CD8-positive, alpha-beta memory T cell (primary cell): ENCODE measurements around the gene MYL3. TPM values are rescaled to one million over a fixed set of nuclear protein-coding genes. Genes with fewer than 3 reads are reported as not detected.

Experiments
- CTCF ChIA-PET: fragments of 350-600 bp; sonication (Branson Sonifier 250); formaldehyde crosslinking; loops from one replicate; lab custom pipeline; 2021; ENCODE audit warnings: antibody characterized with exemption; lab: Charles Lee
- POLR2A ChIA-PET: fragments of 350-600 bp; sonication (Branson Sonifier 250); formaldehyde crosslinking; loops from one replicate; lab custom pipeline; 2021; ENCODE audit warnings: antibody characterized with exemption; lab: Charles Lee
- DNase-seq, 5 donors: peaks; one replicate each; pipeline versions ENCODE4 v3.0.0 to v3.0.0-alpha.2; 2020 to 2022; ENCODE audit warnings: mixed read lengths in 1 of 5
- H3K27ac ChIP-seq: one replicate; pipeline ENCODE4 v1.7.0; 2013; ENCODE audit warnings: low read depth, mild to moderate bottlenecking, low read length, moderate library complexity
- H3K27me3 ChIP-seq: 2 replicates; pipeline ENCODE4 v1.7.0; 2013; ENCODE audit warnings: low read length, mild to moderate bottlenecking; ENCODE audit not compliant: insufficient read depth, poor library complexity, severe bottlenecking
- H3K36me3 ChIP-seq: 2 replicates; pipeline ENCODE4 v1.7.0; 2013; ENCODE audit warnings: mild to moderate bottlenecking, low read length, moderate library complexity; ENCODE audit not compliant: insufficient read depth
- H3K4me1 ChIP-seq: 2 replicates; pipeline ENCODE4 v1.7.0; 2013; ENCODE audit warnings: mild to moderate bottlenecking, low read length, moderate library complexity; ENCODE audit not compliant: insufficient read depth
- H3K4me3 ChIP-seq: 2 replicates; pipeline ENCODE4 v1.7.0; 2013; ENCODE audit warnings: mild to moderate bottlenecking, low read length
- H3K9me3 ChIP-seq: 2 replicates; pipeline ENCODE4 v1.7.0; 2013; ENCODE audit warnings: mild to moderate bottlenecking, low read length
- H3K27ac Mint-ChIP-seq, 8 donors: one replicate each; pipeline ENCODE4 v1.8.0; 2020 to 2021; ENCODE audit warnings: mixed read lengths in 8 of 8, mild to moderate bottlenecking in 6 of 8, inconsistent platforms in 3 of 8, moderate library complexity in 3 of 8
- H3K27me3 Mint-ChIP-seq, 2 donors: one replicate each; pipeline ENCODE4 v1.8.0; 2020 to 2021; ENCODE audit warnings: mixed read lengths in 2 of 2, mild to moderate bottlenecking in 1 of 2, moderate library complexity in 1 of 2
- H3K36me3 Mint-ChIP-seq, 3 donors: one replicate each; pipeline ENCODE4 v1.8.0; 2020 to 2021; ENCODE audit warnings: mixed read lengths in 3 of 3, inconsistent platforms in 1 of 3, mild to moderate bottlenecking in 1 of 3
- H3K4me1 Mint-ChIP-seq, 3 donors: one replicate each; pipeline ENCODE4 v1.8.0; 2020 to 2021; ENCODE audit warnings: mixed read lengths in 3 of 3, inconsistent platforms in 1 of 3, mild to moderate bottlenecking in 1 of 3
- H3K4me3 Mint-ChIP-seq, 7 donors: one replicate each; pipeline ENCODE4 v1.8.0; 2020 to 2021; ENCODE audit warnings: mixed read lengths in 7 of 7, mild to moderate bottlenecking in 6 of 7, moderate library complexity in 4 of 7, inconsistent platforms in 2 of 7
- H3K9me3 Mint-ChIP-seq, 5 donors: one replicate each; pipeline ENCODE4 v1.8.0; 2020 to 2022; ENCODE audit warnings: mixed read lengths in 5 of 5, mild to moderate bottlenecking in 3 of 5, moderate library complexity in 2 of 5, inconsistent platforms in 1 of 5
- polyA plus RNA-seq: library from polyadenylated mRNA; unstranded; fragments of 300-500 nt; fragmentation: Illumina TruSeq; gene quantifications from one replicate; pipeline ENCODE4 v1.2.3, GENCODE V29; 2021
- total RNA-seq, 2 experiments: library from RNA; stranded (reverse); gene quantifications; one replicate each; pipeline ENCODE4 v1.2.3, GENCODE V29; 2021

Gene MYL3
- total and polyA plus RNA-seq, 3 experiments from 2014 or later = not detected

DNA sequence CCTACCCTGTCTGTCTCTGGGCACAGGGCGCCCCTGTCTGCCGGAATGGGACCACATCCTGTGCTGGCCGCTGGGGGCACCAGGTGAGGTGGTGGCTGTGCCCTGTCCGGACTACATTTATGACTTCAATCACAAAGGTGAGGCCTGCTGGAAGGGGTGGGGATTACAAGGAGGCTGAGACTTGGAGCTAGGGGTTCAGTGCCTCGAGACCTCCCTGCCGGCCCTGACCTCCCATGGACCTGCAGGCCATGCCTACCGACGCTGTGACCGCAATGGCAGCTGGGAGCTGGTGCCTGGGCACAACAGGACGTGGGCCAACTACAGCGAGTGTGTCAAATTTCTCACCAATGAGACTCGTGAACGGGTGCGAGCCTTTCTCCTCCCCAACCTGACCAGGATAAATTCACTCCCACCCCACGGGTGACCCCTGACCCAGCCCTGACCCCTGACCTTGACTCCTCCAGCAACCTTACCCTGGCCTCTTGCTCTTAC, 34.6 kb upstream of the MYL3 start:
- H3K27ac Mint-ChIP-seq = no peak overlapping the region
- no peaks in the 10 kb centered on the region for H3K9me3 Mint-ChIP-seq
- no peaks in the 10 kb centered on the region for H3K36me3 Mint-ChIP-seq
- no peaks in the 10 kb centered on the region for H3K9me3 ChIP-seq
- H3K4me3 Mint-ChIP-seq = no peak overlapping the region
- H3K27ac ChIP-seq = no peak overlapping the region
- CTCF ChIA-PET = no interaction called here
- peaks cover 5% of the 10 kb centered on the region for H3K27me3 ChIP-seq
- H3K27me3 Mint-ChIP-seq = peaks cover 22 to 38% of the 10 kb centered on the region in 2 donors
- POLR2A ChIA-PET = no interaction called here
- peaks cover 6 to 18% (median 10%) of the 10 kb centered on the region in 3 donors for H3K4me1 Mint-ChIP-seq
- H3K4me3 ChIP-seq = no peak overlapping the region
- H3K36me3 ChIP-seq = no peaks in the 10 kb centered on the region
- DNase-seq = peak in 1 of 5 donors; percentile 34
- H3K4me1 ChIP-seq = no peaks in the 10 kb centered on the region

DNA sequence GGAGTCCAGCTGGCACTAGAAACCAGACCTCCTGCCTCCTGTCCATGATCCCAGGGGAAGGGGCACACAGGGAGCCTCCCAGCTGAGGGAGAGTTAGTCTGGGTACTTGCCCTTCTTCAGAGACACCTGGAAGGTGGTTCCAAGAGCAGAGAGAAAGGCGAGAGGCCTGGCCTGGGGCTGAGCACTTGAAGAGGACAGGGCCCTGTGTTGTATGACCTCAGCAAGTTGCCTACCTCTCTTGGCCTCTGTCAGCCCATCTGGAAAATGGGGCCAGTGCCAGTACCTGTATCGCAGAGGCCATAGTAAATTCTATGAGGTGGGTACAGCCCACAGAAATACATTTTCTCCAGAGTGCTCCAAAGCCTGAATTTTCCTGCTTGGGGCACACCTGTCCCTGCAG, 33.8 kb upstream of the MYL3 start:
- Histone ChIP-seq H3K36me3 (no peaks in the 10 kb centered on the region), H3K9me3 (no peaks in the 10 kb centered on the region), H3K27me3 (peaks cover 8% of the 10 kb centered on the region), H3K4me3 (no peak overlapping the region), H3K4me1 (no peaks in the 10 kb centered on the region), H3K27ac (no peak overlapping the region)
- Mint-ChIP-seq H3K36me3 (no peaks in the 10 kb centered on the region), H3K9me3 (no peaks in the 10 kb centered on the region), H3K27me3 (peaks cover 26 to 44% of the 10 kb centered on the region in 2 donors), H3K4me1 (peaks cover 10 to 25% (median 10%) of the 10 kb centered on the region in 3 donors), H3K27ac (no peak overlapping the region), H3K4me3 (no peak overlapping the region)
- ChIA-PET CTCF (interaction anchor here (3.6 kb wide), 1 partner anchor 30 kb away, joined by 18 read pairs; no protein-coding TSS in a partner anchor), POLR2A (no interaction called here)
- peak in 1 of 5 donors; percentile 24 for DNase-seq

DNA sequence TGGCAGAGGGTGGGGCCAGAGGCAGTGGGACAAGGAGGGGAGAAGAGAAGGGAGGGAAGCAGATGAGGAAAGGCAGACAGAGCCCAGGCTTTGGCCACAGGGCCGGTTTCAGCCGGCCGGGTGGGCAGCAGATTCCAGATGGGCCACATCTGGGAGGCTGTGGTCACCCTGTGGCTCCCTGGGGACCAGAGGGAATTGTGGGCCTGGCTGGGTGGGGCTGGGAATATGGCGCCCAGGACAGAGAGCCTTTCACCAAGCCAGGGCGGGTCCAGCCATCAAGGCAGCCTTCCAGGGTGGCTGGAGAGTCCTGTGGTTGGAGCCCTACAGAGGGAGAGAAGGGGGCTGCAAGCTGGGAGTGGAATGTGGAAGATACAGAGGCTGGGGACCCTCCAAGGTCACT, 33.1 kb upstream of the MYL3 start:
- Histone ChIP-seq H3K4me1 (no peaks in the 10 kb centered on the region), H3K27ac (no peak overlapping the region), H3K27me3 (peaks cover 13% of the 10 kb centered on the region), H3K36me3 (no peaks in the 10 kb centered on the region), H3K4me3 (no peak overlapping the region), H3K9me3 (no peaks in the 10 kb centered on the region)
- Mint-ChIP-seq H3K27ac (no peak overlapping the region), H3K4me3 (no peak overlapping the region), H3K27me3 (peaks cover 32 to 50% of the 10 kb centered on the region in 2 donors), H3K4me1 (peaks cover 10 to 31% (median 13%) of the 10 kb centered on the region in 3 donors), H3K9me3 (no peaks in the 10 kb centered on the region), H3K36me3 (no peaks in the 10 kb centered on the region)
- CTCF ChIA-PET = interaction anchor here (1.0 to 3.6 kb wide), 8 partner anchors 10 to 194 kb away, joined by 3 to 18 read pairs (median 8); partner anchors contain the start of gene NBEAL2
- DNase-seq = peak in 1 of 5 donors; percentile 25
- POLR2A ChIA-PET = no interaction called here

DNA sequence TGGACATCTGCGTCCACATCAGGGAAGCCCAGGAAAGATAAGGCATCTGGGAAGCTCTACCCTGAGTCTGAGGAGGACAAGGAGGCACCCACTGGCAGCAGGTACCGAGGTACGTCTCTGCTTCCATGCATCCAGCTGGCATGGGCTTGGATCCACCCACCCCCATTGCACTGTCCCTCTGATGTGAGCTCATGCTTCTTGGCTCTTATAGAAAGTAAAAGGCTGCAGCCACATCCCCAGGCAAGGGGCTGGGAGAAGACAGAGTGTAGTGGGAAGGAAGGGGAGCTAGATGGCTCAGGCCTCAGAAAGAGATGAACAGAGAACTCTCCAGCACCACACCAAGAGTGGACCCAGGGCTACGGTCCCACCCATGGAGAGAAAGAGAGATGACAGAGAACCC, 32.5 kb upstream of the MYL3 start:
- Mint-ChIP-seq H3K27me3 (peaks cover 38 to 56% of the 10 kb centered on the region in 2 donors), H3K36me3 (no peaks in the 10 kb centered on the region), H3K27ac (no peak overlapping the region), H3K4me1 (peaks cover 10 to 32% (median 14%) of the 10 kb centered on the region in 3 donors), H3K4me3 (no peak overlapping the region), H3K9me3 (no peaks in the 10 kb centered on the region)
- Histone ChIP-seq H3K4me3 (no peak overlapping the region), H3K27me3 (peaks cover 17% of the 10 kb centered on the region), H3K9me3 (no peaks in the 10 kb centered on the region), H3K27ac (no peak overlapping the region), H3K4me1 (no peaks in the 10 kb centered on the region), H3K36me3 (no peaks in the 10 kb centered on the region)
- no peak for DNase-seq
- CTCF ChIA-PET = interaction anchor here (1.0 to 3.6 kb wide), 15 partner anchors 9 to 197 kb away, joined by 3 to 18 read pairs (median 6); partner anchors contain the start of genes MYL3 and NBEAL2
- POLR2A ChIA-PET = no interaction called here

DNA sequence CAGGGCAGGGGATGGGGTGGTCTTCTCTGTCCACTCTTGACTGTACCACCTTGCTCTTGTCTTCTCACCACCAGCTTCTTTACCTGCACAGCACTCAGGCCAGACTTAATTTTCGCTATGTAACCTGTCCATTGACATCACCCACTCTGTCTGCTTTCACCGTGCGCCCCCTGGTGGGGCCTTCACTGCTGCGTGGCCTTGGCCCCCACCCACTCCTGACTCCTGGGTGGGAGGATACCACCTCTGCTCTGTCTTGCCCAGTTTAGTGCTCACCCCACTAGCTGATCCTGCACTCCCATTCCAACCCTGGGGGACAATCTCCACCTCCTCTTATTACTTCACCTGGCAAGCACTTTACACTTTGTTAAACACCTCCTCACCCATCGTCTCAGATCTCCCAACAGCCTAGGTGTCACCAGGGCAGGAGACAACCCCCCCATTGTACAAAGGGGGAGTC, 32.0 kb upstream of the MYL3 start:
- H3K4me1 Mint-ChIP-seq = peaks cover 10 to 32% (median 14%) of the 10 kb centered on the region in 3 donors
- Histone ChIP-seq H3K27ac (no peak overlapping the region), H3K9me3 (no peaks in the 10 kb centered on the region), H3K4me3 (no peak overlapping the region), H3K4me1 (no peaks in the 10 kb centered on the region), H3K27me3 (peaks cover 20% of the 10 kb centered on the region), H3K36me3 (no peaks in the 10 kb centered on the region)
- H3K27ac Mint-ChIP-seq = peak overlapping the region in 1 of 8 donors; percentile 48
- CTCF ChIA-PET = interaction anchor here (0.6 to 3.6 kb wide), 23 partner anchors 9 to 407 kb away, joined by 3 to 18 read pairs (median 4); partner anchors contain the start of genes MYL3, NBEAL2 and PTH1R
- H3K27me3 Mint-ChIP-seq = peaks cover 39 to 59% of the 10 kb centered on the region in 2 donors
- no peaks in the 10 kb centered on the region for H3K36me3 Mint-ChIP-seq
- peak overlapping the region in 1 of 7 donors; percentile 53 for H3K4me3 Mint-ChIP-seq
- DNase-seq = peak; percentile 59 to 83 (median 71)
- POLR2A ChIA-PET = no interaction called here
- no peaks in the 10 kb centered on the region for H3K9me3 Mint-ChIP-seq

DNA sequence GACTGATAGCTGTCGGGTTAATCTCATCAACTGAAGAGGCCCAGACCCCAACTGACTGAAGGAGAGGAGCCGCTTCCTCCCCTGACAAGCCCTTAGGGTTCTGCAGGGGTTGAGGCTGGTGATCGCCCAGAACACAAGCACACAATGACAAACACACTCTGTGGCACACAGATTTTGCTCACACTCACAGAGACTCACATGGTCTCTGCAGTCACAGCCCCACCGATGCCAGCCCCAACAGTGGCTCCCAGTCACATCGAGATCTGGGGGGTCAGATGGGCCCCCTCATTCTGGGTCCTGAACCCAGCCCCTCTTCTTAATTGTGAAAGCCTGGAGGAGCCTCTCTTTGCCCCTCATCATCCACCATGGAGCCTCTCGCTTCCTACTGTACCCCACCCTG, 31.0 kb upstream of the MYL3 start:
- Histone ChIP-seq H3K27ac (no peak overlapping the region), H3K9me3 (no peaks in the 10 kb centered on the region), H3K4me3 (no peak overlapping the region), H3K4me1 (no peaks in the 10 kb centered on the region), H3K27me3 (peaks cover 20% of the 10 kb centered on the region), H3K36me3 (no peaks in the 10 kb centered on the region)
- H3K27me3 Mint-ChIP-seq = peaks cover 37 to 62% of the 10 kb centered on the region in 2 donors
- no peak for DNase-seq
- POLR2A ChIA-PET = no interaction called here
- H3K4me1 Mint-ChIP-seq = peaks cover 10 to 32% (median 14%) of the 10 kb centered on the region in 3 donors
- CTCF ChIA-PET = interaction anchor here (1.0 to 3.6 kb wide), 12 partner anchors 9 to 406 kb away, joined by 3 to 18 read pairs (median 5); partner anchors contain the start of gene PTH1R
- H3K36me3 Mint-ChIP-seq = no peaks in the 10 kb centered on the region
- no peak overlapping the region for H3K27ac Mint-ChIP-seq
- H3K4me3 Mint-ChIP-seq = peak overlapping the region in 1 of 7 donors; percentile 44
- no peaks in the 10 kb centered on the region for H3K9me3 Mint-ChIP-seq

DNA sequence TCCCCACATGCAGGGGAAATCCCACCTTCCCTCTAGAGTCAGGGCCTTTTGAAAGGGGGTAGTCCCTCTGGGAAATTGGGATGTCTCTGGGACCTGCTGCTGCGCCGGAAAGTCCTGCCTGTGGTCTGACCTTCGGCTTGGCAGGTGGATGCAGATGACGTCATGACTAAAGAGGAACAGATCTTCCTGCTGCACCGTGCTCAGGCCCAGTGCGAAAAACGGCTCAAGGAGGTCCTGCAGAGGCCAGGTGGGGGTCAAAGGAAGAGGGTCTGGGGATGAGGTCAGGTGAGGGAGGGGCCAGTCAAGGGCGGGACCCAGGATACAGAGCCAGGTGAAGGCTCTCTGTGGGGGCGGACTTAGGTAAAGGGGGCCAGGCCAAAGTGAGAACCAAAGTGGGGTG, 30.5 kb upstream of the MYL3 start:
- Histone ChIP-seq H3K27me3 (peaks cover 20% of the 10 kb centered on the region), H3K4me3 (no peak overlapping the region), H3K9me3 (no peaks in the 10 kb centered on the region), H3K4me1 (no peaks in the 10 kb centered on the region), H3K36me3 (no peaks in the 10 kb centered on the region), H3K27ac (no peak overlapping the region)
- DNase-seq = no peak
- Mint-ChIP-seq H3K27ac (no peak overlapping the region), H3K36me3 (no peaks in the 10 kb centered on the region), H3K4me3 (no peak overlapping the region), H3K27me3 (peaks cover 34 to 60% of the 10 kb centered on the region in 2 donors), H3K9me3 (no peaks in the 10 kb centered on the region), H3K4me1 (peaks cover 6 to 28% (median 12%) of the 10 kb centered on the region in 3 donors)
- CTCF ChIA-PET = interaction anchor here (1.3 to 3.6 kb wide), 4 partner anchors 8 to 188 kb away, joined by 3 to 18 read pairs (median 6); no protein-coding TSS in a partner anchor
- POLR2A ChIA-PET = no interaction called here

DNA sequence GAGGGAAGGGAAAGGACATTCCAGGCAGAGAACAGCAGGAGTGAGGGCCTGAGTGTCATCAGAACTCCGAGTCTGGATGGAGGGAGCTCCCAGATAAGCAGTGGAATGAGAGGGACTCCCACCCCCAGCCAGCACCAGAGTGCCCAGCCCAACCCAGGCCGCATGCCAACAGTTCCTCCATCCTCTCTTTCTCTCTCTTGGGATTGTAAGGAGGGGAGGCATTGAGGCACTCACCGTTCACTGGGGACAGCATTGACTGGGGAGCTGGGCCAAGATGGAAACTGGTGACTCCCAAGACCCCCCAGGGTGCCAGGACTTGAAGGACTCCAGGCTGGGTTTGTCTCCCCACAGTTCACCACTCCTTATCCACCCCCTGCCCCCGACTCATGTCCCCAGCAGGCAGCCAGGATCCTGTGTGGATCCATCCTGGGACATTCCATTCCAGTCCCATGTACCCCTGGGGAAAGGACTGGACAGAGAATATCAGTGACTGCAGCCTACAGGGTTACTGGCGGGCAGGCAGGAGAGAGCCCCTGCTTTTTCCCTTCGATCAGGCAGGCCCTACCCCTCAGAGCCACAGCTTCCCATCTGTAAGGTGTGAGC, 30.0 kb upstream of the MYL3 start:
- Mint-ChIP-seq H3K27ac (no peak overlapping the region), H3K4me3 (no peak overlapping the region), H3K27me3 (peaks cover 36 to 56% of the 10 kb centered on the region in 2 donors), H3K4me1 (peaks cover 5 to 24% (median 12%) of the 10 kb centered on the region in 3 donors), H3K36me3 (no peaks in the 10 kb centered on the region), H3K9me3 (no peaks in the 10 kb centered on the region)
- Histone ChIP-seq H3K4me1 (no peaks in the 10 kb centered on the region), H3K27ac (no peak overlapping the region), H3K36me3 (no peaks in the 10 kb centered on the region), H3K4me3 (no peak overlapping the region), H3K27me3 (peaks cover 20% of the 10 kb centered on the region), H3K9me3 (no peaks in the 10 kb centered on the region)
- CTCF ChIA-PET = interaction anchor here (2.0 to 2.9 kb wide), 2 partner anchors 16 to 187 kb away, joined by 4 to 9 read pairs; no protein-coding TSS in a partner anchor
- DNase-seq = no peak
- POLR2A ChIA-PET = no interaction called here
